GM04503 (cell line): ENCODE results near the gene APOB.

ENCODE experiments used
- DNase-seq: peaks from one replicate; pipeline ENCODE4 v3.0.0-alpha.2; 2012; ENCODE audit warnings: low read depth

Gene APOB

DNA sequence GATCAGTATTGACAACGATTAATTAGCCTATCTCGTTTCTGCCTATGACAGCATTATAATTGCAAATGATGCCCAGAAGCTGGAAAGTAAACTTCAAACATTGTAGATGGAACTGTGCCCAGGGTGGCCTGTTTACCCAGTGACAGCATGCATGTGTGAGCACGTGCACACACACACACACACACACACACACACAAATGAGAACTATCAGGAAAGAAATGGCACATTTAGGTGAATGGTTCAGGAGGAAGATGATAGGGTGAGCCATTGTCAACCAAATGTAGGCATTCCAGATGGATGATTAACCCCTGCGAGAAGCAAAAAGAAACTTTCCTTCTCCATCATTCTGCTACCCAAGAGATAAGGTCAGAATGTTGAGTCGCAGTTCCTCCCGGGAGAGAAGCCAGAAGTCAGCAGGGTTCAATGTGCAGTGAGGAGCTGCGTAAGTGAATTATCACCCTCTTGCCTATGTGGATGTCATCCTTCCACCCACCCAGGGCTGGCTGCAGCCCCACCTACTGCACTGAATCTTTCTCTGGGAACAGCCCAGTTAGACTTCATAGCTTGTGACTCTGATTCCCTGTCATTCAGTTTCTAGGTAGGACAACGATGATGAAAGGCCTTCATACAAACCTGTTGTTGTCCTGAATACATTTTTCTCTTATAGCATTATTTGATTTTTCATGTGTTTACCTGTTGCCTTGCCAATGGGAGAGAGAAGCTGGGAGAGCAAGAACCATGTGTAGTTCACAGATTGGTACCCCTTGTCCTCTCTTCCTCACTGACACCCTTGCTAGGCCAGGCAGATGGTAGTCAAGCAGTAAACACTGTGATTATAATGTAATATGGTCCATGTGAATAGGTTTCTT, 3.5 kb upstream of the APOB start:
- no peak for DNase-seq

- no peak for DNase-seq
Measured at GRCh38 chr2:21046506-21046905, 2.6 kb upstream of the APOB start.

- DNase-seq, result no peak
Measured at GRCh38 chr2:21044694-21045371, 960 bp upstream of the APOB start.

DNA sequence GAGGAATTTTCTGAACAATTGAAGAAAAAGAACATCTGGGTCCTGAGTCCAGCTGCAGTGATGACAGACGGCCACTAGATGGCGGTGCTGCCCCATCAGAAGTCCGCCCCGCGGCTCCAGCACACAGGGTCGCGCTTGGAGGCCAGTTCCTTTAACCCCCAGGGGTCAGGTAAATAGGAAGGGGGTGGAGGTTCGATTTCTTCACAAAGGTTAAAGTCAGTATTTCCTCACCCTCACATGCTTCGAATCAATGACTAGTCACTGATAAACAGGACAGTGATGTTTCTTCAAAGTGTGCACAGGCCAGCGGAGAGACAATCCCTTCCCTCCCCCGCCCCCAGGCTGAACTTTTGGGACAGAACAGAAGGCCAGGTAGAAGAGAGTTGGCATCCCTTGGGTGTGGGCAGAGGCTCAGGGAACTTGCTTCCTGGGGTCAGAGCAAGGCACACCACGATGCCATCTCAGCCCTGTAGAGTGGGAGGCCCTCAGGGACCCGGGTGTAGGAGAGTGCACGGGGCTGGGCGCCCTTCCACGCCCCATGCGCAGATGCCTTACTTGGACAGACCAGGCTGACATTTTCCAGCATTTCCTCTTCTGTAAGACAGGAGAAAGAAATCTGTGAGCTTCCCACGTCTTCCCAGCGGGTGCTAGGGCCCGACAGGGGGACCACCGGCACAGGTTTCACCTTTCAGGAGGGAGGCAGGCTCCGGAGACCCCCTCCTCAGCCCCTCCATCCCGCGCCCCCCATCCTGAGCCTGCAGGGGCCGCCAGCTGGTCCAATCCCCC, 722 bp downstream of the APOB start:
- no peak for DNase-seq

GRCh38 chr2:21042708-21042957, 1.2 kb downstream of the APOB start:
- no peak for DNase-seq

DNA sequence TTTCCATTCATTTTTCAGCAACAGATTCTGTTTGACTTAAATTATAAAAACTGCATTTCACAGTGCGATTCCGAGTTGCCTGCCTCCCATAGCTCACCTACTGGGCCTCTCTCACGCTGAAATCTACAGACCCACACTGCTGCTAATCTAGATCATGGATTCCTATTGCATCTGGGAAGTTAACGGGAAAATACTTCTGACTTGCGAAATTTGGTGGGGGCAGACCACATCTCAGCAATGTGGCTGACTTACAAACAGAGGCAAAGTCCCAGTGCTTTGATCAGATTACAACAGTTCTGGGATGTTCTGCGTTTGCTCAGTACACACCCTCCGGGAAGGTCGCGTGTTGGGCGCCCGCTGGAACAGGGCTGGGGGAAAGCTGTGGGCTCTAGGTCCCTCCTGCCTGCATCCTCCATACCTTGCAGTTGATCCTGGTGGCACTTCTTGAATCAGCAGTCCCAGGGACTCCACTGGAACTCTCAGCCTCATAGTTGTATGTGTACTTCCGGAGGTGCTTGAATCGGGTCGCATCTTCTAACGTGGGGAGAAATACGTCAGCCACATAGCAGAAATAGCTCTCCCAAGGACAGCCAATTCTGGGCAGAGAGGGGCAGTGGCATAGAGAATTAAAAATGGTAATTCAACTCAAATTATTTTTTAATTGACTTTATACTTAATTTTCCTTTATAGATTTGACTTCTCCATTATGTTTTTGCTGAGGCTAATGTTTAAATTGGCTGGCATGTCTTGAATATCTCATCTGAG, 1.7 kb downstream of the APOB start:
- DNase-seq, result no peak

DNA sequence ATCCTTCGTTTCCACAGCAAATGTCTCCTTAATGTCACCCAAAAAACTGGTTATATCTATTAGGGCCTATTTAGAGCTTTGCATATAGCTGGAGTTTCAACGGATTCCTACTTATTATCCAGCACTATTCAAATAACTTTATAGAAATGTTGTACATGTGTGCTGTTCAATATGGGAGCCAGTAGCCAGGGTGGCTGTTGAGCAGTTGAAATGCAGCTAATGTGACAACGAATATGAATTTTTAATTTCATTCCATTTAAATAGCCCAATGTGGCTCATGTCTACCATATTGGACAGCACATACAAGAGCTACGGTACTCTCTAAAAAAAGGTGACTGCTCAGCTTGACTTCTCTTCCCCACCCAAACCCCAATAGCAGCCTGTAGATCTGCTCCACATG, 2.4 kb downstream of the APOB start:
- DNase-seq, result no peak

DNA sequence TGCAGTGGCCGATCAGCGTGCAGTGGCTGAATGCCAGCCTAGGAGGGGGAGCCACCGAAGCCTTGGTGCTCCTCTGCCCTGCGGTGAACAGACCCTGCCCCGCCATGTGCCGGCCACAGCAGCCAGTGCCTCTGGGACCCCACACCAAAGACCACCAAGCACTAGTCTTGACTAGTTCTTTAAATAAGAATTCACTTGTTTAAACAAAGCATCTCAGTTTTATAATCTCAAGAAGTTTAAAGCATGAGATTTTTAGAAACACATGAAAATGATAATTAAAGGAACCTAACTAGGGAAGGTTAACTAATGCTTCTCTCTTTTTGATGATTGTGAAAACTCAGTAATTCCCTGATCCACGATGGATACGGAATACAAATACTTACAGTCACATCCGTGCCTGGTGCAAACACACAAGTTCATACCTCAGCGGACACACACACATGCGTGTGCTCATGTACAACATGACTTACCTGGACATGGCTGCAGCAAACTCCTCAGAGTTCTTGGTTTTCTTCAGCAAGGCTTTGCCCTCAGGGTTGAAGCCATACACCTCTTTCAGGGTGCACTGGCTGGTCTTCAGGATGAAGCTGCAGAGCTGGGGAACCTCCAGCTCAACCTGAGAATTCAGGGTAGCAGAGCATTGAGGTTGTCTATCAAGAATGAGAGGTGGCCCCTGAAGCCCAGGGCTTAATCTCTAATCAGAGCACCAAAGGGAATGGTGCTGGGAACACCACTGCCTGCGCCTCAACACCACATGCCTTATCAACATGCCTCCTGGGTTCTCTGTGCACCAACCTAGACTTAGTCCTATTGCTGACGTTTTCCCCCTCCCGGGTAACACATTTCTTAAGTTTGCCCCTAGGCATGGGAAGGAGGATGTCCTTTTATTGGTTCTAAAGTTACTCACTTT, 3.1 kb downstream of the APOB start:
- DNase-seq, result no peak

GRCh38 chr2:21039979-21040467, 3.9 kb downstream of the APOB start:
- DNase-seq, result no peak

GRCh38 chr2:21039080-21039556, 4.8 kb downstream of the APOB start:
- no peak for DNase-seq

GRCh38 chr2:21038403-21039073, 5.3 kb downstream of the APOB start:
- DNase-seq, result peak; percentile 11

DNA sequence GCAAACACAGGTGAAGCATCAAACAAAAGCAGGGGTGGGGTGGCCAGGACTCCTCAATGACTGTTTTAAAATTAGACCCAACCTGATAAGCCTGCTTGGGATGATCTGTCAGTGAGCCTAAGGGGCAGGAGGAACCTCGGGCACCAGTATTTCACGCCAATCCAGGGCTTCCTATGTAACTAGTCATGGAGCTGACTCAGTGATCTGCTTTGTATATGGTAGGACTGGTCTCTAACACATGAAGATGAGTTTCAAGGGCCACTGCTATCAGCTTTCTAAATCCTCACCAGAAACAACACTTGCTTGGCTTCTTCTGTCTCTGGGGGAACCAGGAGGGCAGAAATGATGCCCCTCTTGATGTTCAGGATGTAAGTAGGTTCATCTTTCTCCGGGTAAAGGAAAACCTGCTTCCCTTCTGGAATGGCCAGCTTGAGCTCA, 6.2 kb downstream of the APOB start:
- DNase-seq, result no peak

DNA sequence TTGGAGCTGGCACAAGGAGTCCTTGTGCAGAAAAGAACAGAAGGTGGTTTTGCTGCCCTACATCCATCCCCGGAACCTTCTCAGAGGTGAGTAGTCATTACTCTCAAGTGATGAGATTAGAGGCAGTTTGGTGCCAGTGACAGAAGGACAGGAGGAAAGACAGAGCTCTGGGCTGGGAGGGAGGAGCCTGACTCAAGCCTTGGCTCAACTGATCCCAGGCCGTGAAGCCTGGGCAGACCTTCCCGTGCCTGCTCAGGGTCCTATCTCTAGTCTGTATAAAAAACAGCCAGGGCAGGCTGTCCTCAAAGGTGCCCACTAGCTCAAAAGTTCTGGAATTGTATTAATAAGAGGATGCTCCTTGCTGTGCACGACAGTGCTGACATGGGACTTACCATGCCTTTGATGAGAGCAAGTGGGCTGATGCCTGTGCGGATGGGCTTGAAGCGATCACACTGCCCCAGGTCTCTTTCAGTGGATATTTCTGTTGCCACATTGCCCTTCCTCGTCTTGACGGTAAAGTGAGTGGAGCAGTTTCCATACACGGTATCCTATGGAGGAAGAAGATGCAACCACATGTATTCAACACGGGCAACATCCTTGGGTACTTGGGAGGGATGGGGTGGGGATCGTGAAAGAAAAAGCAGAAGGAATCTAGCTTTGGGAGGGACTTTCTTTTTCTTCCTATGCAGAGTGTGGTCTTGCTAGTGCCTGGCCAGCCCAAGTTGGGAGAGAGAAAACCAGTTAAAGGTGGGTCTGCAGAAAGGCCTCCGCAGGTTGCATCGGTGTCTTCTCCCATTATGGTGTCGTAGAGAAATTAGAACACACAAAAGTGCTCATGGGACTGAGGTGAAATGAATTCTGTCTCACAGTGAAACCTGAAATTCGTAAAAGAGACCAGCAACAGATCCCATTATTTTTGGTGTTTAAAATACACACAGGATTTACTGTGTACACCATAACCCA, 6.9 kb downstream of the APOB start:
- no peak for DNase-seq

DNA sequence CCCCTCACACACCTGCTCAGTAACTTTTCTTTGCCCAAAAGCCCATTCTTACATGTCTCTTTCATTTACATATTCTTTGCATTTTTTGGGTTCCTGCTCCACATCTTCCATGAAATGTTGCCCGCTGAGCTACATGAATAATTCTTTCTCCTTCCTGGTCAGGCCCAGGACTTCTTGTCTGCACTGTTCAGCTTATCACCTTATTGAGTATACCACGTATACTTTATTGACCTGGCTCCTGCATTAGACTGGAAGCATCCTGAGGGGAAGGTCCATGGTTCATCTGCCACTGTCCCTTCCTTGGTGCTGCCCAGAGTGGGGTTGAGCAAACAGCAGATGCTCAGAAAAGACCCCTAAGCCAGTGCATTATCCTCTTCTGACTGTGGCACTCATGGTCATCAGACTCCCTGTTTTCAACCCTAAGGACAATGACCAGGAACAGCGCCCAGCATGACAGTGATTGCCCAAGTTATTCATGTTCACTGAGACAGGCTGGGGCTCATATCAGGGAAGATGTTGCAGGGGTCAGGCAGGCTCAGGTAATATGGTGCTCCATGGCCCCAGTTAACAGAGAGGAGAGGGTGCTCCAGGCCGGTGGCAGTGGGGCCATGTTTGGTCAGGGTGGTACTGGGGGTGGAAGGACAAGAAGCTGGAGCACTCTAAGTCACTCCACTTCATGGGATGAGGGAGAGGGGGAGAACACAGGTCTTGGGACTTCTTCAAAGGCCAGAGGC, 7.7 kb downstream of the APOB start:
- DNase-seq, result no peak

DNA sequence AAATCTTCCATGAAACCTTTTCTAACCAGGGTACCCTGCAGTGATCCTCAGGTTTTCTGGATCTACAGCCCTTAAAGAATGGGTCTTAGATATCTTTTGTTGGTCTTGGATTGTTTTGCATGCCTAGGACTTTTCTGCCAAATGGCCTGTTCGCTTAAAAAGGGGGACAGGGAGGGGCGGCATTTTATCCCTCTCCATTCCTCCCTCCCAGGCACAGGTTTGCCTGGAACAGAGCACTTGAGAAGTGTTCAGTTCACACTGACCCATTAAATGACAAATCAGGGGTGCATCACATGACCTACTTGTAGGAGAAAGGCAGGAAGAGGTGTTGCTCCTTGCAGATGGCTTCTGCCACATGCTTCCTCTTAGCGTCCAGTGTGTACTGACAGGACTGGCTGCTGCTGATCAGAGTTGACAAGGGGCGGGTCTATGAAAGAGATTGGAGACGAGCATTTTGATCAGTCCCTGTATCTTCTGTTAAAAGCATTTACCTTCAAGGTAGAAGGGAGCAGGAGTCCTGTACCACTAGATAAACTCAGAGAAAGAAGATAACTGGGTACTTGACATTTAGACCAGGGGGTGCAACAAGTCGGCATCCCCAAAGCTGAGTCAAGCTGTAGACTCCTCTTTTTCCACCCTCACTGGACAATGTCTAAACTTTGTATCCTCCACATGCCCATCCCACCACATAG, 8.4 kb downstream of the APOB start:
- DNase-seq, result no peak

DNA sequence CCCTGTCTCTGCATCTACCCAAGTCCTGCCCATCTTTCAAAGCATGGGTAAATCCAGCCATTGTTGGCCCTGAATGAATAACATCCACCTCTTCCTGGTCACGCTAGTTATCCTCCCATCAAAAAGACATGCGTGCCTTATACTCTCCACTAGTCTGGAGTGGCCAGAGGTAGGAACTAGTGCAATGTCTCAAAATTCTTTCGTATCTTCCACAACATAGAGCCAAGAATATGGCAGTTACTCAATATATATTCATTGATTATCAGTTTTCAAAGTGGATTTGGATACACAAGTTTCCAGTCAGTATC, 8.9 kb downstream of the APOB start:
- DNase-seq, result no peak

DNA sequence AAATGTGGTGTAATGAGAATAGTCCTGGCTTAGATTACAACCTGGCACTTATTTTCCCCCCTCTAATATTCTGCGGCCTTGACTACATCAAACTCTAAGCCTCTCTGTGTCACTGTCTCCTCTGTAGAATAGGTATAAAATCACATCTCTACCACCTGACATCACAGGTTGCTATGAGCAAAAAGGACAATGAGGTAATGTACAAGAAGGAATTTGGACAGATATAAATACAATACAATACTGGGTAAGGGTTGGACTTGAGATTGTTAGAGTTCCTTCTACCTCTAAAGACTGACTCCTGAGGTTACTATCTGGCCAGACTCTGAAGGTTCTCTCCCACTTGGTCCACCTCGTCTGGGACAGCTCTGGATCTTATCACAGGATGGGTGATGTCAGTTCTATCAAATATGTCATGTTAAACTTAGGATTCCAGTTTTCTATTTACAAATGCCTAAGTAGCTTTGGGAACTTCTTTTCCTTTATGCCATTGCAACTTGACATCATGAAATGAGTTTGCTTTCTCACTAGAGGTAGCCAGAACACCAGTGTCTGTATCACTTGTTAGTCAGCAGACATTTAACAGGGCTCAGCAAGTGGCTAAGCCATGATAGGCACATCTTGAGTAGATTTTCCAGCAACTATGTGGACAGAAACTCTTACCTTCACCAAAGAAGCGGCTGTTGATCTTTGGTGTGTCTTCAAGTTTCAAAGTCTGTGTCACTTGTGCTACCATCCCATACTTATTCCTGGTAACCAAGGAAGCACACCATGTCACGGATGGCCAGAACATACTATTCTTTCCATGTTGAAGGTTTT, 9.5 kb downstream of the APOB start:
- DNase-seq, result no peak
